Loucy (cell line): ENCODE data around the gene ARHGDIG.

ENCODE experiments used
- H2AFZ ChIP-seq: fragments of 200-600 bp; sonication (generic); 2 replicates; pipeline ENCODE4 v1.6.0; 2016; ENCODE audit warnings: antibody characterized with exemption, mild to moderate bottlenecking, low read length, moderate library complexity
- H3F3A ChIP-seq: fragments of 200-600 bp; 2 replicates; pipeline ENCODE4 v1.6.0; 2016; ENCODE audit warnings: antibody characterized with exemption, low read depth, mild to moderate bottlenecking
- H3K27me3 ChIP-seq: fragments of 200-600 bp; sonication (generic); 2 replicates; pipeline ENCODE4 v1.6.1; 2014; ENCODE audit warnings: low read length, mild to moderate bottlenecking; ENCODE audit not compliant: insufficient read depth, poor library complexity, severe bottlenecking
- H3K36me3 ChIP-seq: fragments of 200-600 bp; sonication (generic); 2 replicates; pipeline ENCODE4 v1.6.1; 2016; ENCODE audit warnings: low read length; ENCODE audit not compliant: insufficient read depth
- H3K4me1 ChIP-seq: fragments of 200-600 bp; sonication (generic); 2 replicates; pipeline ENCODE4 v1.5.1; 2014; ENCODE audit warnings: low read length, mild to moderate bottlenecking; ENCODE audit not compliant: insufficient read depth, poor library complexity, severe bottlenecking
- H3K4me2 ChIP-seq: fragments of 200-600 bp; sonication (generic); 2 replicates; pipeline ENCODE4 v1.6.0; 2014; ENCODE audit warnings: antibody characterized with exemption, low read length, low read depth, mild to moderate bottlenecking; ENCODE audit not compliant: poor library complexity, severe bottlenecking
- H3K4me3 ChIP-seq: fragments of 200-600 bp; sonication (generic); 2 replicates; pipeline ENCODE4 v1.5.1; 2014; ENCODE audit warnings: low read length, mild to moderate bottlenecking, mixed read lengths; ENCODE audit not compliant: poor library complexity, severe bottlenecking
- H3K79me2 ChIP-seq: fragments of 200-600 bp; sonication (generic); 2 replicates; pipeline ENCODE4 v1.6.1; 2014; ENCODE audit warnings: low read length; ENCODE audit not compliant: insufficient read depth
- H3K9ac ChIP-seq: fragments of 200-600 bp; sonication (generic); 2 replicates; pipeline ENCODE4 v1.6.0; 2014; ENCODE audit warnings: mild to moderate bottlenecking, low read depth, low read length, moderate library complexity; ENCODE audit not compliant: poor library complexity, severe bottlenecking
- H3K9me2 ChIP-seq: fragments of 200-600 bp; sonication (generic); replicated peaks from 2 replicates; pipeline ENCODE4 v1.6.1; 2016; ENCODE audit warnings: low read depth, low read length, mixed read lengths
- H3K9me3 ChIP-seq: fragments of 200-600 bp; sonication (generic); 2 replicates; pipeline ENCODE4 v1.6.1; 2014; ENCODE audit warnings: mild to moderate bottlenecking, antibody characterized with exemption, low read length, low read depth; ENCODE audit not compliant: insufficient read depth
- H4K20me1 ChIP-seq: fragments of 200-600 bp; sonication (generic); 2 replicates; pipeline ENCODE4 v1.6.0; 2014; ENCODE audit warnings: antibody characterized with exemption, low read length, mild to moderate bottlenecking; ENCODE audit not compliant: insufficient read depth, poor library complexity, severe bottlenecking
- CTCF ChIP-seq: fragments of 200-600 bp; sonication (generic); conservative IDR thresholded peaks from 2 replicates; pipeline ENCODE4 v1.5.1; 2014; ENCODE audit warnings: mild to moderate bottlenecking, antibody characterized with exemption, low read length
- EZH2phosphoT487 ChIP-seq: fragments of 200-600 bp; IDR thresholded peaks from 2 replicates; pipeline ENCODE4 v1.6.1; 2018; ENCODE audit warnings: antibody characterized with exemption, mild to moderate bottlenecking, moderate library complexity, borderline replicate concordance

Gene ARHGDIG

GRCh38 chr16:280005-280460 lies 358 bp upstream of the ARHGDIG start:
- Histone ChIP-seq H3K36me3 (no peaks in the 10 kb centered on the region), H3K4me2 (no peak overlapping the region), H3K4me1 (peaks cover 8% of the 10 kb centered on the region), H3F3A (no peaks in the 10 kb centered on the region; the same call in 1 of the 2 replicates), H3K9me2 (no peaks in the 10 kb centered on the region), H4K20me1 (no peaks in the 10 kb centered on the region), H2AFZ (no peak overlapping the region), H3K79me2 (no peaks in the 10 kb centered on the region), H3K27me3 (no peaks in the 10 kb centered on the region), H3K9me3 (no peaks in the 10 kb centered on the region), H3K9ac (no peak overlapping the region), H3K4me3 (no peak overlapping the region)
- no peak for TF ChIP-seq EZH2phosphoT487

GRCh38 chr16:280991-281659 lies 734 bp downstream of the ARHGDIG start:
- Histone ChIP-seq H3K9me2 (no peaks in the 10 kb centered on the region), H3K36me3 (no peaks in the 10 kb centered on the region), H4K20me1 (no peaks in the 10 kb centered on the region), H3F3A (no peaks in the 10 kb centered on the region; the same call in 1 of the 2 replicates), H3K9ac (no peak overlapping the region), H3K4me1 (peaks cover 8% of the 10 kb centered on the region), H3K4me2 (no peak overlapping the region), H2AFZ (no peak overlapping the region), H3K9me3 (no peaks in the 10 kb centered on the region), H3K79me2 (no peaks in the 10 kb centered on the region), H3K4me3 (no peak overlapping the region), H3K27me3 (no peaks in the 10 kb centered on the region)
- TF ChIP-seq EZH2phosphoT487 = no peak
- TF ChIP-seq CTCF = no peak

DNA sequence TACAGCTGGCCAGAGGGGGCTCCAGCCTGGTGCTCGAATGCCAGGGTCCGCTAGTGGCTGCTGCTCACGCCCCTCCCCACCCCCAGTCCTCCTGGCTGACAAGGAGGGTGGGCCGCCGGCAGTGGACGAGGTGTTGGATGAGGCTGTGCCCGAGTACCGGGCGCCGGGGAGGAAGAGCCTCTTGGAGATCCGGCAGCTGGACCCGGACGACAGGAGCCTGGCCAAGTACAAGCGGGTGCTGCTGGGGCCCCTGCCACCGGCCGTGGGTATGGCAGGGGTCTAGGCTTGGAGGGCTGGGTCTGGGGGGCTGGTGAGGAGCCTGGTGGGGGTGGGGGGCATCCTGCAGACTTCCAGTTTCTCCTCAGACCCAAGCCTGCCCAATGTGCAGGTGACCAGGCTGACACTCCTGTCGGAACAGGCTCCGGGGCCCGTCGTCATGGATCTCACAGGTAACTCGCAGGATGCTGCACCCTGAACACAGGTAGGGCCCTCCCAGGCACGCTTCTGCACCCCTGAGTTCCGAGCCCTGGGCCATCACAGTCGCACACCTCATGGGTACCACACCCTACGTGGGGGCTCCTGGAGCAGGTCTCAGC lies 1.4 kb downstream of the ARHGDIG start:
- Histone ChIP-seq H3K4me3 (no peak overlapping the region), H3K36me3 (no peaks in the 10 kb centered on the region), H2AFZ (no peak overlapping the region), H3K27me3 (no peaks in the 10 kb centered on the region), H3K4me2 (no peak overlapping the region), H3K9me3 (no peaks in the 10 kb centered on the region), H3K9me2 (no peaks in the 10 kb centered on the region), H4K20me1 (no peaks in the 10 kb centered on the region), H3K4me1 (peaks cover 8% of the 10 kb centered on the region), H3F3A (no peaks in the 10 kb centered on the region; the same call in 1 of the 2 replicates), H3K9ac (no peak overlapping the region), H3K79me2 (no peaks in the 10 kb centered on the region)
- TF ChIP-seq CTCF (no peak), EZH2phosphoT487 (no peak)
